Activated CD8-positive, alpha-beta T cell treated with anti-CD3 and anti-CD28 coated beads, Interleukin-2, amount 10 ng/mL, durations not matched to agents 7 days and 5 days (primary cell): ENCODE data around the gene SUPT5H. TPM values are rescaled to one million over a fixed set of nuclear protein-coding genes. Genes with fewer than 3 reads are reported as not detected.
"Not testable (repeated sequence)": the region's sequence is repeated elsewhere in the genome, so short reads cannot be mapped to it uniquely, and the experiment has no call there.

Experiments used
- ATAC-seq: fragments of 150-1000 bp; cut with Tn5 transposase; one replicate; pipeline ENCODE4 v1.10.0; 2021; ENCODE audit warnings: moderate library complexity
- CTCF ChIA-PET: fragments of 350-600 bp; sonication (Branson Sonifier 250); formaldehyde crosslinking; loops from one replicate; lab custom pipeline; 2021; ENCODE audit warnings: antibody characterized with exemption; lab: Charles Lee
- POLR2A ChIA-PET: fragments of 350-600 bp; sonication (Branson Sonifier 250); formaldehyde crosslinking; loops from one replicate; lab custom pipeline; 2021; ENCODE audit warnings: antibody characterized with exemption; lab: Charles Lee
- DNase-seq: peaks from one replicate; pipeline ENCODE4 v3.0.0-alpha.2; 2020
- H3K27ac Mint-ChIP-seq: one replicate; pipeline ENCODE4 v1.8.0; 2021; ENCODE audit warnings: mild to moderate bottlenecking, mixed read lengths
- H3K27me3 Mint-ChIP-seq: one replicate; pipeline ENCODE4 v1.8.0; 2021; ENCODE audit warnings: low read depth, mixed read lengths
- H3K36me3 Mint-ChIP-seq: one replicate; pipeline ENCODE4 v1.8.0; 2021; ENCODE audit warnings: low read depth, mixed read lengths
- H3K4me1 Mint-ChIP-seq: one replicate; pipeline ENCODE4 v1.8.0; 2021; ENCODE audit warnings: low read depth, mixed read lengths
- H3K4me3 Mint-ChIP-seq: one replicate; pipeline ENCODE4 v1.8.0; 2021; ENCODE audit warnings: mild to moderate bottlenecking, mixed read lengths
- H3K9me3 Mint-ChIP-seq: one replicate; pipeline ENCODE4 v1.8.0; 2022; ENCODE audit warnings: mixed read lengths; ENCODE audit not compliant: insufficient read depth
- total RNA-seq, 2 experiments: library from RNA; stranded (reverse); gene quantifications; one replicate each; pipeline ENCODE4 v1.2.3, GENCODE V29; 2021

The SUPT5H gene
- total RNA-seq, 2 experiments from 2014 or later, result 144 to 147 TPM

GRCh38 chr19:39444598-39445195 lies 685 bp upstream of the SUPT5H start:
- Mint-ChIP-seq H3K27me3 (peaks cover 4% of the 10 kb centered on the region), H3K27ac (peak overlapping the region; percentile 95), H3K4me3 (peak overlapping the region; percentile 93), H3K4me1 (peaks cover 52% of the 10 kb centered on the region), H3K36me3 (peaks cover 37% of the 10 kb centered on the region), H3K9me3 (no peaks in the 10 kb centered on the region)
- ATAC-seq (no peak), DNase-seq (no peak)
- ChIA-PET CTCF (interaction anchor here (1.3 to 3.4 kb wide), 3 partner anchors 9 to 33 kb away, joined by 5 to 17 read pairs (median 7); partner anchors contain the start of genes PLEKHG2 and RPS16), POLR2A (interaction anchor here (0.9 to 3.5 kb wide), 17 partner anchors 9 to 492 kb away, joined by 3 to 64 read pairs (median 4); partner anchors contain the start of genes EID2, EID2B, MED29 and PAF1)

GRCh38 chr19:39446365-39447084 lies 1.1 kb downstream of the SUPT5H start:
- POLR2A ChIA-PET, result interaction anchor here (0.6 to 3.5 kb wide), 4 partner anchors 11 to 86 kb away, joined by 3 to 64 read pairs (median 8); partner anchors contain the start of genes EID2B, MED29, PAF1 and RPS16
- Mint-ChIP-seq H3K27me3 (peaks cover 2% of the 10 kb centered on the region), H3K36me3 (peaks cover 46% of the 10 kb centered on the region), H3K9me3 (no peaks in the 10 kb centered on the region), H3K4me3 (peak overlapping the region; percentile 93), H3K4me1 (peaks cover 53% of the 10 kb centered on the region), H3K27ac (peak overlapping the region; percentile 95)
- ATAC-seq (no peak), DNase-seq (no peak)
- CTCF ChIA-PET, result interaction anchor here (0.8 to 3.4 kb wide), 4 partner anchors 11 to 88 kb away, joined by 3 to 17 read pairs (median 4); partner anchors contain the start of gene RPS16

GRCh38 chr19:39448271-39448670 lies 2.9 kb downstream of the SUPT5H start:
- ATAC-seq, result no peak
- CTCF ChIA-PET, result interaction anchor here (1.4 to 2.0 kb wide), 2 partner anchors 26 to 106 kb away, joined by 3 to 8 read pairs; partner anchors contain the start of gene SAMD4B
- Mint-ChIP-seq H3K9me3 (no peaks in the 10 kb centered on the region), H3K27ac (peak overlapping the region; percentile 95), H3K27me3 (no peaks in the 10 kb centered on the region), H3K36me3 (peaks cover 61% of the 10 kb centered on the region), H3K4me1 (peaks cover 65% of the 10 kb centered on the region), H3K4me3 (peak overlapping the region; percentile 93)
- POLR2A ChIA-PET, result interaction anchor here (1.0 to 2.3 kb wide), 3 partner anchors 10 to 32 kb away, joined by 4 to 19 read pairs (median 4); partner anchors contain the start of genes RPS16 and TIMM50
- no peak for DNase-seq

GRCh38 chr19:39449116-39449797 lies 3.9 kb downstream of the SUPT5H start:
- DNase-seq, result no peak
- peaks cover 66% of the 10 kb centered on the region for H3K4me1 Mint-ChIP-seq

GRCh38 chr19:39451257-39451656 lies 5.9 kb downstream of the SUPT5H start:
- H3K27me3 Mint-ChIP-seq, H3K4me3 Mint-ChIP-seq, H3K27ac Mint-ChIP-seq, DNase-seq, POLR2A ChIA-PET, H3K9me3 Mint-ChIP-seq, ATAC-seq: not testable (repeated sequence)
- H3K4me1 Mint-ChIP-seq, result peaks cover 60% of the 10 kb centered on the region
- CTCF ChIA-PET, result interaction anchor here (2.0 kb wide), 1 partner anchor 16 kb away, joined by 4 read pairs; the partner anchor contains the start of gene RPS16
- H3K36me3 Mint-ChIP-seq, result peaks cover 58% of the 10 kb centered on the region

More at GRCh38 chr19:39449116-39449797, 3.9 kb downstream of the SUPT5H start:
- ChIA-PET POLR2A (interaction anchor here (1.0 to 2.3 kb wide), 2 partner anchors 14 to 31 kb away, joined by 4 to 19 read pairs; partner anchors contain the start of genes RPS16 and TIMM50), CTCF (interaction anchor here (1.4 to 2.0 kb wide), 2 partner anchors 25 to 107 kb away, joined by 3 to 8 read pairs; partner anchors contain the start of gene SAMD4B)
- ATAC-seq, result no peak
- Mint-ChIP-seq H3K36me3 (peaks cover 66% of the 10 kb centered on the region), H3K4me3 (peak overlapping the region; percentile 93), H3K9me3 (no peaks in the 10 kb centered on the region), H3K27ac (peak overlapping the region; percentile 95), H3K27me3 (no peaks in the 10 kb centered on the region)

GRCh38 chr19:39463403-39463802 lies 18.0 kb downstream of the SUPT5H start:
- Mint-ChIP-seq H3K4me1 (no peaks in the 10 kb centered on the region), H3K9me3 (no peaks in the 10 kb centered on the region), H3K36me3 (peaks cover 67% of the 10 kb centered on the region), H3K27me3 (no peaks in the 10 kb centered on the region), H3K27ac (peak overlapping the region; percentile 3), H3K4me3 (no peak overlapping the region)
- ATAC-seq (no peak), DNase-seq (no peak)
- POLR2A ChIA-PET, result no interaction called here
- CTCF ChIA-PET, result interaction anchor here (0.7 to 1.7 kb wide), 2 partner anchors 11 to 39 kb away, joined by 3 to 6 read pairs; no protein-coding TSS in a partner anchor

GRCh38 chr19:39465956-39466747 lies 20.8 kb downstream of the SUPT5H start:
- no peak for DNase-seq
- ATAC-seq, result no peak
- POLR2A ChIA-PET, result no interaction called here
- Mint-ChIP-seq H3K9me3 (no peaks in the 10 kb centered on the region), H3K4me1 (peaks cover 3% of the 10 kb centered on the region), H3K27ac (no peak overlapping the region), H3K36me3 (peaks cover 73% of the 10 kb centered on the region), H3K27me3 (no peaks in the 10 kb centered on the region), H3K4me3 (no peak overlapping the region)
- CTCF ChIA-PET, result interaction anchor here (1.3 kb wide), 1 partner anchor 8 kb away, joined by 4 read pairs; no protein-coding TSS in a partner anchor

- no peak overlapping the region for H3K4me3 Mint-ChIP-seq
- H3K27me3 Mint-ChIP-seq, result no peaks in the 10 kb centered on the region
- no peak for DNase-seq
- H3K9me3 Mint-ChIP-seq, result no peaks in the 10 kb centered on the region
- peaks cover 81% of the 10 kb centered on the region for H3K36me3 Mint-ChIP-seq
- H3K4me1 Mint-ChIP-seq, result peaks cover 16% of the 10 kb centered on the region
- no peak overlapping the region for H3K27ac Mint-ChIP-seq
- ATAC-seq, result no peak
- CTCF ChIA-PET, result no interaction called here
- POLR2A ChIA-PET, result no interaction called here
These were observed 22.6 kb downstream of the SUPT5H start for GRCh38 chr19:39467941-39468340.

- ChIA-PET CTCF (interaction anchor here (1.1 kb wide), 1 partner anchor 65 kb away, joined by 3 read pairs; no protein-coding TSS in a partner anchor), POLR2A (interaction anchor here (1.7 kb wide), 1 partner anchor 12 kb away, joined by 4 read pairs; the partner anchor contains the start of gene TIMM50)
- no peak for ATAC-seq
These were observed 23.7 kb downstream of the SUPT5H start for GRCh38 chr19:39469036-39469435.

GRCh38 chr19:39469567-39469966 lies 24.2 kb downstream of the SUPT5H start:
- H3K36me3 Mint-ChIP-seq, result peaks cover 82% of the 10 kb centered on the region
- H3K27ac Mint-ChIP-seq, result peak overlapping the region; percentile 46
- POLR2A ChIA-PET, result interaction anchor here (1.7 kb wide), 1 partner anchor 11 kb away, joined by 4 read pairs; the partner anchor contains the start of gene TIMM50
- no peaks in the 10 kb centered on the region for H3K9me3 Mint-ChIP-seq
- peaks cover 16% of the 10 kb centered on the region for H3K4me1 Mint-ChIP-seq
- CTCF ChIA-PET, result no interaction called here
- no peak overlapping the region for H3K4me3 Mint-ChIP-seq
- no peak for DNase-seq
- H3K27me3 Mint-ChIP-seq, result no peaks in the 10 kb centered on the region
- ATAC-seq, result no peak

More at GRCh38 chr19:39469036-39469435, 23.7 kb downstream of the SUPT5H start:
- DNase-seq, result no peak
- Mint-ChIP-seq H3K4me3 (no peak overlapping the region), H3K27ac (no peak overlapping the region), H3K4me1 (peaks cover 16% of the 10 kb centered on the region), H3K27me3 (no peaks in the 10 kb centered on the region), H3K9me3 (no peaks in the 10 kb centered on the region), H3K36me3 (peaks cover 78% of the 10 kb centered on the region)
